Upper lobe of left lung (tissue), 6 donors: ENCODE results near the gene ZCCHC24. TPM values are rescaled to one million over a fixed set of nuclear protein-coding genes. Genes with fewer than 3 reads are reported as not detected.

ENCODE experiments used
- ATAC-seq, 2 donors: fragments of 200-7000 bp; cut with Tn5 transposase; one replicate each; pipeline ENCODE4 v1.9.1; 2022; ENCODE audit warnings: mild to moderate bottlenecking in 2 of 2, moderate library complexity in 2 of 2; ENCODE audit not compliant: low FRiP score in 2 of 2
- DNase-seq, 2 donors: peaks; one replicate each; pipeline ENCODE4 v3.0.0-alpha.2; 2019 to 2020
- H3K27ac ChIP-seq, 4 donors: fragments of 200-600 bp; sonication (generic); one replicate each; pipeline ENCODE4 v1.5.1; 2016 to 2019
- H3K27me3 ChIP-seq, 4 donors: fragments of 200-600 bp; sonication (generic); one replicate each; pipeline ENCODE4 v1.5.1; 2017 to 2019
- H3K36me3 ChIP-seq, 4 donors: fragments of 200-600 bp; sonication (generic); one replicate each; pipeline ENCODE4 v1.5.1; 2016 to 2019
- H3K4me1 ChIP-seq, 4 donors: fragments of 200-600 bp; sonication (generic); one replicate each; pipeline ENCODE4 v1.5.1; 2018 to 2019
- H3K4me3 ChIP-seq, 4 donors: fragments of 200-600 bp; sonication (generic); one replicate each; pipeline ENCODE4 v1.5.1; 2017 to 2019; ENCODE audit warnings: mild to moderate bottlenecking in 2 of 4, moderate library complexity in 1 of 4
- H3K9me3 ChIP-seq, 4 donors: fragments of 200-600 bp; sonication (generic); one replicate each; pipeline ENCODE4 v1.5.1; 2018 to 2019
- EP300 ChIP-seq, 4 donors: sonication (generic); formaldehyde crosslinking; IDR thresholded peaks; one replicate each; pipeline ENCODE4 v1.5.1; 2017; ENCODE audit warnings: antibody characterized with exemption in 4 of 4, control low read depth in 2 of 4
- POLR2A ChIP-seq, 4 donors: fragments of 450-650 bp; IDR thresholded peaks; one replicate each; pipeline ENCODE4 v1.5.1; 2016 to 2017; ENCODE audit warnings: antibody characterized with exemption in 4 of 4, mild to moderate bottlenecking in 2 of 4
- POLR2AphosphoS5 ChIP-seq, 2 donors: sonication (generic); formaldehyde crosslinking; IDR thresholded peaks; one replicate each; pipeline ENCODE4 v1.5.1; 2017; ENCODE audit warnings: antibody characterized with exemption in 2 of 2
- WGBS, 2 donors: methylation state at CpG; one replicate each; pipeline ENCODE4 v1.1.5; 2017 to 2018; 5-methylcytosine and 5-hydroxymethylcytosine counted together
- total RNA-seq, 6 donors: library from RNA; depleted of rRNA in 4 of 6; stranded (reverse); fragments of >200 nt in 4 of 6; gene quantifications; one replicate each; pipeline versions ENCODE4 v1.1.0 to v1.2.1, GENCODE V29; 2016 to 2021
- TF ChIP-seq, protein P1 (sequence below), 6 experiments: fragments of 450-650 bp in 4 of 6; fragments of 200-600 bp in 2 of 6; sonication (generic) in 2 of 6; IDR thresholded peaks; one replicate each; pipeline ENCODE4 v1.5.1; 2016 to 2019; ENCODE audit warnings: antibody characterized with exemption in 6 of 6
- donor health status: DM: no; HTN: no; CAD: no; lungs with moderate emphysema.
- donor health status: DM: no; HTN: yes; CAD: no; lungs with severe emphysema.

Gene ZCCHC24
- total RNA-seq, 6 donors from 2014 or later, result 12.6 to 45.7 (median 21.0) TPM

DNA sequence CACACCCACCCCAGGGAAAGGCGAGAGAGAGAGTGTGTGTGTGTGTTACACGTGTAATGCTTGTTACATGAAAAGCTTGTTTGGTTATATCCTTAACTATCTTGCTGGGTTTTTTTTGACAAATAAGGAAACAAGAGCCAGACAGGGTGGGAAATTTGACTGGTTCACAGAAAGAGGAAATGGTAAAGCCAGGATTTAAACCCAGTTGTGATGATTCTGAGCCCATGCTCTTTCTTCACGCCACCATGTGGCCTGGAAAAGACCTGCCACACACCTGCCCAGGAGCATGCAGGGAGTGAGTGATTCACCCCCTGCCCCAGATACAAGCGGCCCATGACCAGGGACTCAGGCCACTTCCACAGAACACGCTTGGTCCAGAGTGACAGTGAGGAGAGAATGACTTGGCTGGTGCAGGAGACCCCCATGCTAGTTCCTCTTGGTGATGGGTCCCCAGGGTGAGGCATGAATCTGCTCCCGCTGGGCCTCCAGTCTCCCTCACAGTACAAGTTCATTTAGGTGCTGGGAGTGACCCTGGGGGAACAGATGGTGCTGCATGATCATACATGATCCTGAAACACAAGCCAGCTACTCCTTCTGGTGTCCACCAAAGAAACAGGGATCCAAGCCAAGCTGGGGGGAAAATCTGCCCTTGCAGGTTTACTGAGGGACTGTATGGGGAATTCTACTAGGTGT is 45.9 kb upstream of the ZCCHC24 start:
- Histone ChIP-seq H3K27ac (peak overlapping the region in 2 of 4 donors; percentile 26 to 36), H3K4me1 (peaks cover 0 to 22% (median 14%) of the 10 kb centered on the region in 4 donors), H3K9me3 (no peaks in the 10 kb centered on the region), H3K36me3 (no peaks in the 10 kb centered on the region), H3K27me3 (no peaks in the 10 kb centered on the region), H3K4me3 (no peak overlapping the region)
- ATAC-seq (no peak), DNase-seq (no peak)
- WGBS, 2 donors, result 77 to 84% methylated on average over 5 to 6 of the region's 6 CpGs
- TF ChIP-seq POLR2A (IDR thresholded peaks at IDR 0.05) (no peak), EP300 (IDR thresholded peaks at IDR 0.05) (no peak), POLR2AphosphoS5 (IDR thresholded peaks at IDR 0.05) (no peak)
- TF ChIP-seq, protein P1, sequence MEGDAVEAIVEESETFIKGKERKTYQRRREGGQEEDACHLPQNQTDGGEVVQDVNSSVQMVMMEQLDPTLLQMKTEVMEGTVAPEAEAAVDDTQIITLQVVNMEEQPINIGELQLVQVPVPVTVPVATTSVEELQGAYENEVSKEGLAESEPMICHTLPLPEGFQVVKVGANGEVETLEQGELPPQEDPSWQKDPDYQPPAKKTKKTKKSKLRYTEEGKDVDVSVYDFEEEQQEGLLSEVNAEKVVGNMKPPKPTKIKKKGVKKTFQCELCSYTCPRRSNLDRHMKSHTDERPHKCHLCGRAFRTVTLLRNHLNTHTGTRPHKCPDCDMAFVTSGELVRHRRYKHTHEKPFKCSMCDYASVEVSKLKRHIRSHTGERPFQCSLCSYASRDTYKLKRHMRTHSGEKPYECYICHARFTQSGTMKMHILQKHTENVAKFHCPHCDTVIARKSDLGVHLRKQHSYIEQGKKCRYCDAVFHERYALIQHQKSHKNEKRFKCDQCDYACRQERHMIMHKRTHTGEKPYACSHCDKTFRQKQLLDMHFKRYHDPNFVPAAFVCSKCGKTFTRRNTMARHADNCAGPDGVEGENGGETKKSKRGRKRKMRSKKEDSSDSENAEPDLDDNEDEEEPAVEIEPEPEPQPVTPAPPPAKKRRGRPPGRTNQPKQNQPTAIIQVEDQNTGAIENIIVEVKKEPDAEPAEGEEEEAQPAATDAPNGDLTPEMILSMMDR (IDR thresholded peaks at IDR 0.05), result no peak

DNA sequence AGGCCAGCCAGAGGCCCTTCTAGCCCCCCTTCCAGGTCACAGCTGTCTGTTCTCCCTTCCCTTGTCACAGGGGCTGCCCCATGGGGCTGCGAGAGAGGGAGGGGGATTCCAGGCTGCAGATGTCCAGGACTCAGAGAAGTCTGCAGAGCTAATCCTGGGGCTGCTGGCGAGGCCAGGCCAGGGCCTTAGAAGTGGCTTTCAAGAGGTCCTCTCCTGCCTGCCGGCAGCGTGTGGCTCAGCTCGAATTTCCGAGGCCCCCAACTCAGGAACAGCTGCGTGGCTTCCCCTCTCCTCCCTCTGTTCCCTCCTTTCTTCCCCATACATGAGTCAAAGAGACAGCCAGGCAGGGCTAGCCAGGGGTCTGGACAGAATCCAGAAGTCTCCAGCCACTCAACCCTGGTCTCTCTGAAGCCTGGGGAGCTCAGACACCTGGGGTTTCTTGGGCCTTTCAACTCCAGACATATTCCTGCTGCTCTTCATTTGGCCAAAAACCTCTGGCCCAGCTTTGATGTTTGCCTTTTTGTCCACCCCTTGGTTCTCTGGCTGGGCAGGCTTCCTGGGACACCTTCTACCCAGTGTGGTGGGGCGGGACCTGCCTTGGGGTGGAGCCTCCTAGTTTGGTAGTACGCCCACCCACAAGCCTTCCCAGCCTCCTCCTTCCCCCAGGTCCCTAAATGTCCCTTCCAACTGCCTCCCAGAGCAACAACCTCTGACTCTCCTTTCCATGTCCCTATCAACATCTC is 45.1 kb upstream of the ZCCHC24 start:
- ATAC-seq, result no peak
- Histone ChIP-seq H3K9me3 (no peaks in the 10 kb centered on the region), H3K4me1 (peaks cover 0 to 22% (median 14%) of the 10 kb centered on the region in 4 donors), H3K27ac (peak overlapping the region in 3 of 4 donors; percentile 24 to 36 (median 26)), H3K27me3 (no peaks in the 10 kb centered on the region), H3K36me3 (no peaks in the 10 kb centered on the region), H3K4me3 (no peak overlapping the region)
- TF ChIP-seq POLR2A (IDR thresholded peaks at IDR 0.05) (no peak), POLR2AphosphoS5 (IDR thresholded peaks at IDR 0.05) (peak in 1 of 2 donors; percentile 15), EP300 (IDR thresholded peaks at IDR 0.05) (no peak)
- TF ChIP-seq, protein P1 (IDR thresholded peaks at IDR 0.05), result no peak
- 50 to 83% methylated on average over 4 to 8 of the region's 9 CpGs for WGBS, 2 donors
- DNase-seq, result peak in 1 of 2 donors; percentile 26

DNA sequence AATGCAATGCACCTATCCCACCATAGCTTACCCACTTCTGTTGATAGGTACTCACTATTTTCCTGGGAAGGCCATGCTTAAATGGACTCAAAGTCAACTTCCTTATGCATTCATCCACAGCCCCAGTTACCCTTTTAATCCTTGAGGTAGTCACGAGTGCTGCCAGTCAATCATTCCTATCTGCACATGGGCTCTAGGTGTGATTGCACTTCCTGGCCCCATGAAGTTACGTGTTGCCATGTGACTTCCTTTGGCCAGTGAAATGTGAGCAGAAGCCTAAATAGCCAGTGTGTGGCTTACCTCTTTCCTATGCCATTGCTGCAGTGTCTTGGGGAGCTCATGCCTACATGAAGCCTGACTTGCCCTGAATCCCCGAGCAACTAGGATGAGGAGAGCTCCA is 43.4 kb upstream of the ZCCHC24 start:
- Histone ChIP-seq H3K27ac (peak overlapping the region in 2 of 4 donors; percentile 52 to 65), H3K27me3 (no peaks in the 10 kb centered on the region), H3K4me1 (peaks cover 0 to 22% (median 14%) of the 10 kb centered on the region in 4 donors), H3K36me3 (no peaks in the 10 kb centered on the region), H3K4me3 (no peak overlapping the region), H3K9me3 (no peaks in the 10 kb centered on the region)
- no peak for DNase-seq
- 76 to 79% methylated on average over 3 of the region's 3 CpGs for WGBS, 2 donors
- TF ChIP-seq POLR2AphosphoS5 (IDR thresholded peaks at IDR 0.05) (no peak), EP300 (IDR thresholded peaks at IDR 0.05) (no peak), POLR2A (IDR thresholded peaks at IDR 0.05) (no peak)
- TF ChIP-seq, protein P1 (IDR thresholded peaks at IDR 0.05), result no peak
- ATAC-seq, result no peak

DNA sequence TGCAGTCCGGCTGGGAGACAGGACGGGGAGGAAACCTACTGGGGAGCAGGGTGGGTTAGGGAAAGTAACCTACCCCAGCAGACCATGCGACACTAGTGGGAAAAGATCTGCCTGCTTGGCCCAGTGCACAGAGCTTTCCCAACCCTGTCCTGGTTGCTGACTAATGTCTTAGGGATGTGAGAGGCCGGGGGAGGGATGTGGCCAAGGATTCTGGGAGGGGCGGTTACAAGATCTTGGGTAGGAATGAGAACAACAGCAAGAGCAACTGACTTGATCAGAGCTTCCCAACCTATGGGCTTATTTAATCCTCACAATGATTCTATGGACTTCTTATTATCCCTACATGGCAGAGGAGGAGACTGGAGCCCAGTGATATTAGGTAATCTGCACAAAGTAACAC is 42.9 kb upstream of the ZCCHC24 start:
- Histone ChIP-seq H3K27me3 (no peaks in the 10 kb centered on the region), H3K9me3 (no peaks in the 10 kb centered on the region), H3K4me3 (no peak overlapping the region), H3K27ac (peak overlapping the region in 3 of 4 donors; percentile 52 to 65 (median 65)), H3K4me1 (peaks cover 0 to 22% (median 14%) of the 10 kb centered on the region in 4 donors), H3K36me3 (no peaks in the 10 kb centered on the region)
- ATAC-seq (peak; percentile 79 to 87), DNase-seq (peak in 1 of 2 donors; percentile 75)
- WGBS, 2 donors, result 64 to 76% methylated on average over 4 to 5 of the region's 5 CpGs
- TF ChIP-seq, protein P1 (IDR thresholded peaks at IDR 0.05), result no peak
- peak in 1 of 2 donors; percentile 68 for TF ChIP-seq POLR2AphosphoS5 (IDR thresholded peaks at IDR 0.05)
- peak in 1 of 4 donors; percentile 27 for TF ChIP-seq EP300 (IDR thresholded peaks at IDR 0.05)
- TF ChIP-seq POLR2A (IDR thresholded peaks at IDR 0.05), result no peak
